Spinal cord (tissue), 10 donors: Measurements from ENCODE around the gene KIAA0825. TPM values are rescaled to one million over a fixed set of nuclear protein-coding genes. Genes with fewer than 3 reads are reported as not detected.
A peak's percentile ranks its signal among the peaks of the same experiment; 100 is the strongest.

Source experiments
- DNase-seq, 6 donors: peaks; one replicate each; pipeline versions ENCODE4 v3.0.0 to v3.0.0-alpha.2; 2013 to 2015; ENCODE audit warnings: low spot score in 6 of 6, low read depth in 4 of 6
- H3K27ac ChIP-seq: one replicate; pipeline ENCODE4 v1.5.1; 2013; ENCODE audit warnings: low read depth, low read length, control low read depth
- H3K27me3 ChIP-seq: one replicate; pipeline ENCODE4 v1.6.1; 2013; ENCODE audit warnings: low read length; ENCODE audit not compliant: control insufficient read depth, insufficient read depth
- H3K36me3 ChIP-seq: one replicate; pipeline ENCODE4 v1.6.1; 2013; ENCODE audit warnings: low read length; ENCODE audit not compliant: control insufficient read depth, insufficient read depth
- H3K4me1 ChIP-seq: one replicate; pipeline ENCODE4 v1.6.1; 2013; ENCODE audit warnings: low read length; ENCODE audit not compliant: control insufficient read depth, insufficient read depth
- H3K4me3 ChIP-seq: one replicate; pipeline ENCODE4 v1.5.1; 2013; ENCODE audit warnings: low read depth, low read length, control low read depth
- H3K9me3 ChIP-seq: one replicate; pipeline ENCODE4 v1.6.1; 2013; ENCODE audit warnings: low read length; ENCODE audit not compliant: control insufficient read depth, insufficient read depth
- WGBS: methylation state at CpG from one replicate; pipeline ENCODE4 v1.1.5; 2013; ENCODE audit warnings: missing lambda C conversion rate; ENCODE audit not compliant: insufficient coverage; 5-methylcytosine and 5-hydroxymethylcytosine counted together
- polyA plus RNA-seq, 2 donors: library from polyadenylated mRNA; unstranded; fragments of 120-200 nt; gene quantifications; one replicate each; pipeline ENCODE4 v1.2.1, GENCODE V29; 2013; ENCODE audit not compliant: insufficient read length in 2 of 2
- total RNA-seq, 2 donors: library from RNA; depleted of rRNA in 1 of 2; stranded (reverse); fragments of 120-200 nt in 1 of 2; fragments of >200 nt in 1 of 2; gene quantifications; one replicate each; pipeline versions ENCODE4 v1.2.3 to v1.2.4, GENCODE V29; 2013 to 2014
- donor health status: healthy.

Gene KIAA0825
- total and polyA plus RNA-seq, 4 donors = 2.9 to 20.9 (median 8.4) TPM

DNA sequence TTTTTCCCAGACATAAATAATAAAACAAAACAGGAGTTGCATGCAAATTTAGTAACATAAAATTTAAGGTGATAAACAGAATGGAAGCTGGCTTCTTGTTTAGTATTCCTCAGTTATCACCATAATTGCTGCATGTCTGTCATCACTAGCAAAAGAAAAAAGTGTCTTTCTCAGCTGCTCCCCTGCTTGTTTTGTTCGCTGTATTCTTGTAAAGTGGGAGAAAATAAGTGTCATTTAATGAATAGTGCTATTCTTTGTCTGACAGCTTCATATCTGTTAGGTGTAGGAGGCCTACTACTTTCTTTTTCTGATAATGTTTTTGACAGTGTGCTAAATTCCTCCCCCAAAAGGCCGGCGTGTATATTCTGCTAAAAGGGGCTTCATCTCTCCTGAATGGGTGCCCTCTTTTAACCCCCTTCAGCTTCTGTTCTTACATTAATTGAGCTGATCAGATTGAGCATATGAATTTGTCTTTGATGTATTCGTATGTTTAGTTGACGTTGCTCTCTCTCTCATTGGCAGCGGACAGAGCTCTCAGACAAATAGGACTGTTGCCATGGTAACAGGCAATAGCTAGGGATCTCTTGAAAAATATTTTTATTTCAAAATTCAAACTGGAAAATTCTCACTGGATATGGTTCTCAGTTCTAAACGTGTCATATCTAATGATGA, 303.8 kb downstream of the KIAA0825 start:
- no peaks in the 10 kb centered on the region for H3K36me3 ChIP-seq
- H3K4me1 ChIP-seq = no peaks in the 10 kb centered on the region
- WGBS = 43% methylated on average over 1 of the region's 7 CpGs
- H3K4me3 ChIP-seq = no peak overlapping the region
- H3K9me3 ChIP-seq = no peaks in the 10 kb centered on the region
- peak in 5 of 6 donors; percentile 13 to 92 (median 43) for DNase-seq
- H3K27ac ChIP-seq = no peak overlapping the region
- no peaks in the 10 kb centered on the region for H3K27me3 ChIP-seq

GRCh38 chr5:94313696-94314095, 304.7 kb downstream of the KIAA0825 start:
- Histone ChIP-seq H3K4me1 (no peaks in the 10 kb centered on the region), H3K27ac (no peak overlapping the region), H3K27me3 (no peaks in the 10 kb centered on the region), H3K36me3 (no peaks in the 10 kb centered on the region), H3K9me3 (no peaks in the 10 kb centered on the region), H3K4me3 (no peak overlapping the region)
- DNase-seq = no peak
- 100% methylated on average over 1 of the region's 3 CpGs for WGBS

- Histone ChIP-seq H3K27ac (no peak overlapping the region), H3K4me3 (no peak overlapping the region), H3K4me1 (no peaks in the 10 kb centered on the region), H3K9me3 (no peaks in the 10 kb centered on the region), H3K36me3 (no peaks in the 10 kb centered on the region), H3K27me3 (no peaks in the 10 kb centered on the region)
- WGBS = 100% methylated on average over 1 of the region's 3 CpGs
- no peak for DNase-seq
These were observed 305.2 kb downstream of the KIAA0825 start for GRCh38 chr5:94313188-94313587.

- DNase-seq = peak in 1 of 6 donors; percentile 63
- no peak overlapping the region for H3K4me3 ChIP-seq
- no peaks in the 10 kb centered on the region for H3K27me3 ChIP-seq
- H3K4me1 ChIP-seq = no peaks in the 10 kb centered on the region
- H3K27ac ChIP-seq = no peak overlapping the region
- H3K9me3 ChIP-seq = no peaks in the 10 kb centered on the region
- H3K36me3 ChIP-seq = no peaks in the 10 kb centered on the region
- 100% methylated on average over 1 of the region's 5 CpGs for WGBS
These were observed 306.1 kb downstream of the KIAA0825 start for GRCh38 chr5:94312298-94312697.

- Histone ChIP-seq H3K4me1 (no peaks in the 10 kb centered on the region), H3K9me3 (no peaks in the 10 kb centered on the region), H3K4me3 (no peak overlapping the region), H3K27me3 (no peaks in the 10 kb centered on the region), H3K27ac (no peak overlapping the region), H3K36me3 (no peaks in the 10 kb centered on the region)
- no CpG with 5 or more reads among the region's 1 CpG for WGBS
- peak in 1 of 6 donors; percentile 43 for DNase-seq
These were observed 307.6 kb downstream of the KIAA0825 start for GRCh38 chr5:94310833-94311232.

- Histone ChIP-seq H3K4me3 (no peak overlapping the region), H3K36me3 (no peaks in the 10 kb centered on the region), H3K4me1 (no peaks in the 10 kb centered on the region), H3K9me3 (no peaks in the 10 kb centered on the region), H3K27me3 (no peaks in the 10 kb centered on the region), H3K27ac (no peak overlapping the region)
- no peak for DNase-seq
- no CpG with 5 or more reads among the region's 1 CpG for WGBS
These were observed 309.3 kb downstream of the KIAA0825 start for GRCh38 chr5:94309141-94309540.

GRCh38 chr5:94308442-94308841, 310.0 kb downstream of the KIAA0825 start:
- WGBS = no CpG with 5 or more reads among the region's 1 CpG
- Histone ChIP-seq H3K36me3 (no peaks in the 10 kb centered on the region), H3K27me3 (no peaks in the 10 kb centered on the region), H3K4me3 (no peak overlapping the region), H3K27ac (no peak overlapping the region), H3K4me1 (no peaks in the 10 kb centered on the region), H3K9me3 (no peaks in the 10 kb centered on the region)
- no peak for DNase-seq

DNA sequence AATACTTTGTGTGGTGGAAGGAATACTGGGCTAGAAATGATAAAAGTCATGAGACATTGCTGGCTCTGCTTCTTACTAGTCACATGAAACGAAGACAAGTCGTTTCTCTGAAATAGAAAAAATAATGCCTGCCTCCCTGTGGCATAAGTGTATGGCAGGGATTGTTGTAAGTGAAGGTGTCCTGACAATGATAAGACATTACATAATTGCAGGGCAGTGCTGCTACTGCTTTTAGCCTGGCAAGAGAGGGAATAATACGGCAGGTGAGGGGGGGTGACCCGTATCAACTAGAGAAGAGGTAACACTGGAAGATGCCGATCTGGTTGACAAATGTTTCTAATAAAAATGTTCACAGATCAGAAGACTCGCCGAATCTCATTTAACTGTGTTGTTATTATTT, 314.3 kb downstream of the KIAA0825 start:
- H3K27ac ChIP-seq = no peak overlapping the region
- no peaks in the 10 kb centered on the region for H3K36me3 ChIP-seq
- WGBS = 81% methylated on average over 4 of the region's 7 CpGs
- H3K27me3 ChIP-seq = no peaks in the 10 kb centered on the region
- no peak overlapping the region for H3K4me3 ChIP-seq
- no peaks in the 10 kb centered on the region for H3K9me3 ChIP-seq
- no peaks in the 10 kb centered on the region for H3K4me1 ChIP-seq
- DNase-seq = no peak

DNA sequence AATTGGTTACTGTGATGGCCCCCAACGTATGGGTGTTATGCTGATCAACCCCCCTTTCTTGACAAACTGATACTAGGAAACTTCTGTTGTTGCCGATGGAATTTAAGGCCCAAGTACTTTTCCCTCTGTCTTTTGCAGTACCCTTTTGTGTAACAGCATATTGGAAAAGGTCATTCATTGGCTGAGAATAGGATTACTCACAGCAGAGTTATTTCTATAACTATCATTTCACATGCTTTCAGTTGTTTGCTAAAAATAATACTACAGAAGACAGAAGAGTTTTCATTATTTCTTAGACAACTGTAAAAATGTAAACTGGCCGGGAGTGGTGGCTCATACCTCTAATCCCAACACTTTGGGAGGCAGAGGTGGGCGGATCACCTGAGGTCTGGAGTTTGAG, 329.5 kb downstream of the KIAA0825 start:
- H3K9me3 ChIP-seq = no peaks in the 10 kb centered on the region
- H3K36me3 ChIP-seq = no peaks in the 10 kb centered on the region
- H3K27me3 ChIP-seq = no peaks in the 10 kb centered on the region
- no peak overlapping the region for H3K27ac ChIP-seq
- H3K4me3 ChIP-seq = no peak overlapping the region
- H3K4me1 ChIP-seq = no peaks in the 10 kb centered on the region
- no CpG with 5 or more reads among the region's 4 CpGs for WGBS
- no peak for DNase-seq

GRCh38 chr5:94285984-94286383, 332.4 kb downstream of the KIAA0825 start:
- Histone ChIP-seq H3K36me3 (no peaks in the 10 kb centered on the region), H3K4me3 (no peak overlapping the region), H3K27me3 (no peaks in the 10 kb centered on the region), H3K27ac (no peak overlapping the region), H3K4me1 (no peaks in the 10 kb centered on the region), H3K9me3 (no peaks in the 10 kb centered on the region)
- DNase-seq = no peak
